ENCODE measurements around the gene ATP6V0A4.
"Not testable (repeated sequence)": the region's sequence is repeated elsewhere in the genome, so short reads cannot be mapped to it uniquely, and the experiment has no call there.

Gene ATP6V0A4

DNA sequence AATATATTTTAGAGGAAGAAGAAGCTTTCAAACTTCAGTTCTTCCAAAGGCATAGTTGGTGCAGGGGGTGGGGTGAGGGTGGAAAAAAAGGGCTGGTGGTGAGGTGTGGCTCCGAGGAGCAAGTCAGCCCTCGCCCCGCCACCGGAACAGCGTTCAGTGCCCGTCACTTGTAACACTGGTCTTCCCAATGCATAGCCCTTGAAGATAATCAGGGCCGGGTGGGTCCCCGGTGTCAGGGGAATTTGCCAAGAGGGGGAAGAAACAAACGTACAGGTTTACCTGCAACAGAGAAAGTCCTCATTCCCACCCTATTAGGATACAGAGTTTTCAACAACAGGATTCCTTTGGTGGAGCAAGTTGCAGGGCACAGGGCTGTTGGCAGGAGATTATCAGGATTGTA, 98.3 kb downstream of the ATP6V0A4 start:
- no peak for DNase-seq (ENCODE audit: low spot score)

DNA sequence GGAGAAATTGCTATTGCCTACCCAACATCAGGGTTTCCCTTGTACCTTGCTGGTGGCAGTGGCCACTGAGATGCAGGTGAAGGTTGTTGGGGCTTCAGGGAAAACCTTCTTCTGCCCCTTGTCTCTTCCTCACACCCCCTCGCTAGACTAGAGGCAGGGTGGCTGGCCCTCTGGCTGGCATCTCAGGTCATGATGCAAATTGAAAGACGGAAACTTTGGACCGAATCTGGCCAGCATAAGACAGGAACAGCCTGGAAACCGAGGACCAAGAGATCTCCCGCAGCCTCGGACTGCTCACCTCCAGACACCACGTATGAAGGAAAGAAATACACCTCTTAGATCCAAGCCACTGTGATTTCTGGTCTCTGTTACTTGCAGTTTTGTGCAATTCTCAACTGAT, 99.7 kb downstream of the ATP6V0A4 start:
- DNase-seq (ENCODE audit: low spot score) = no peak

- no peak for DNase-seq (ENCODE audit: low spot score)
Observed at GRCh38 chr7:138697535-138698182, 100.3 kb downstream of the ATP6V0A4 start.

DNA sequence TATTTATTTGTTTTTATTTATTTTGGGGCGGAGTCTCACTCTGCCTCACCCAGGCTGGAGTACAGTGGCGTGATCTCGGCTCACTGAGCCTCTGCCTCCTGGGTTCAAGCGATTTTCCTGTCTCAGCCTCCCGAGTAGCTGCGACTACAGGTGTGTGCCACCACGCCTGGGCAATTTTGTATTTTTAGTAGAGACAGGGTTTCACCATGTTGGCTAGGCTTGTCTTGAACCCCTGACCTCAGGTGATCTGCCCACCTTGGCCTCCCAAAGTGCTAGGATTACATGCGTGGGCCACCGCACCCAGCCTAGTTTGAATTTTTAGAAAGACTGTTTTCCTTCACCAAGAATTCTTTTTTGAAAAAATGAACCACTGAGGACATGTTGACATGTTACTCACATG, 102.2 kb downstream of the ATP6V0A4 start:
- not testable (repeated sequence) for DNase-seq (ENCODE audit: low spot score)

DNA sequence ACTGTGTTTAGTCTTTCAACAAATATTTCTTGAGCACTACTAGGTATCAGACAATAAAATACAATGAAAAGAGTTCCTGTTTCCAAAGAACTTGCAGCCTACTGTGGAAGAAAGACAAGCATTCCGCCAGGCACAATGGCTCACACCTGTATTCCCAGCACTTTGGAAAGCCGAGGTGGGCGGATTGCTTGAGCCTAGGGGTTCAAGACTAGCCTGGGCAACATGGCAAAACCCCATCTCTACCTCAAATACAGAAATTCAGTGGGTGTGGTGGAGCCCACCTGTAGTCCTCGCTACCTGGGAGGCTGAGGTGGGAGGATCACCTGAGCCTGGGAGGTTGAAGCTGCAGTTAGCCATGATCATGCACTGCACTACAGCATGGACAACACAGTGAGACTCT, 102.9 kb downstream of the ATP6V0A4 start:
- no peak for DNase-seq (ENCODE audit: low spot score)

GRCh38 chr7:138691178-138691577, 106.8 kb downstream of the ATP6V0A4 start:
- DNase-seq (ENCODE audit: low spot score) = no peak

DNA sequence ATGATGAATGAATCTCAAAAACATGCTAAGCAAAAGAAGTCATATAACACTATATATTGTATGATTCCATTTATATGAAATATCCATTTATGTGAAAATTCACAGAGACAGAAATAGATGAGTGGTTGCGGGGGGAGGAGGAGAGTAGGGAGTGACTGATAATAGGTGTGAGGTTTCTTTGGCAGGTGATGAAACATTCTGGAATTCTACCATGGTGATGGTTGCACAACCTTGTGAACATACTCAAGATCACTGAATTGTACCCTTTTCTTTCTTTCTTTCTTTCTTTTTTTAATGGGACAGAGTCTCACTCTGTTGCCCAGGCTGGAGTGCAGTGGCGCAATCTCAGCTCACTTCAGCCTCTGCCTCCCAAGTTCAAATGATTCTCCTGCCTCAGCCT, 107.5 kb downstream of the ATP6V0A4 start:
- no peak for DNase-seq (ENCODE audit: low spot score)

DNA sequence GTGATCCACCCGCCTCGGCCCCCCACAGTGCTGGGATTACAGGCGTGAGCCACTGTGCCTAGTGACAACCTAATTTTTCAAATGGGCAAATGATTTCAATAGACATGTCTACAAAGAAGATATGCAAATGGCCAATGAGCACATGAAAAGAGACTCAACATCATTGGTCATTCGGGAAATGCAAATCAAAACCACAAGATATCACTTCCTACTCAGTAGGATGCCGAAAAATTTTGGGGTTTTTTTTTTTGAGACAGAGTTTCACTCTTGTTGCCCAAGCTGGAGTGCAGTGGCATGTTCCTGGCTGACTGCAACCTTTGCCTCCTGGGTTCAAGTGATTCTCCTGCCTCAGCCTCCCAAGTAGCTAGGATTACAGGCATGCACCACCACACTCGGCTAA, 110.0 kb downstream of the ATP6V0A4 start:
- DNase-seq (ENCODE audit: low spot score) = not testable (repeated sequence)

- no peak for DNase-seq (ENCODE audit: low spot score)
Observed at GRCh38 chr7:138684340-138684739, 113.7 kb downstream of the ATP6V0A4 start.

- no peak for DNase-seq (ENCODE audit: low spot score)
Observed at GRCh38 chr7:138679793-138680192, 118.2 kb downstream of the ATP6V0A4 start.

DNA sequence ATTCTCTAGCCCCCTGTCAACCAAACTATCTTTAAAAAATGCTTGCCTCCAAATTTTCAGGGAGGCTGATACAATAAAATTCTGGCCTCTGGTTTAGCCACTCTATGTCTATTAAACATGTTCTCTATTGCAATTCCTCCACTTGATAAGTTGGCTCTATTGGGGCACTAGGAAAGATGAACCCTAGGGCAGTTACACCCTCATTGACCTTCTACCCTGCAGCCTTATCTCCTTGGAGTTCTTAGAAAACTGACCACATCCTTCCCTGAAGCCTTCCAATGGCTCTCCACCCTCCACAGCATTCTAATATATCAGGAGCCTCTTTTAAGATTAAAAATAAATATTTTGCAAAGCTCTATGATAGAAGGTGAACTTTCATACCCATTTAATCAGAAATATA, 127.4 kb downstream of the ATP6V0A4 start:
- no peak for DNase-seq (ENCODE audit: low spot score)

DNA sequence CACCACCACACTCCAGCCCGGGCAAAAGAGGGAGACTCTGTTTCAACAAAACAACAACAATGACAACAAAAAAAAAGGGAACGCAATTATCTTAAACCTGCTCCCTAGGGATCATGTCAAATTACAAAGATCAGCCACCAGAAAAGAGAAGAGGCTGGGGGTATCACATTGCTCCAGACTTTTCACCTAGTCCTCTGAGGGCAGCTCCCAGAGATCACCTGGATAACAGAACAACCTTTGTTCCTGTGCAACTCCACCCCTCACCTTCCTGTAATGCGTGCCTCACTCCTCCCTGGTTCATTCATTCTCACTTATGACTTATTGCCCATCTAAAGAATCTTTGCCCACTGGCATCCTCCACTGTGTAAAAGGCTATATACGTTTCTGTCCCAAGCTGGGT, 128.6 kb downstream of the ATP6V0A4 start:
- no peak for DNase-seq (ENCODE audit: low spot score)

DNA sequence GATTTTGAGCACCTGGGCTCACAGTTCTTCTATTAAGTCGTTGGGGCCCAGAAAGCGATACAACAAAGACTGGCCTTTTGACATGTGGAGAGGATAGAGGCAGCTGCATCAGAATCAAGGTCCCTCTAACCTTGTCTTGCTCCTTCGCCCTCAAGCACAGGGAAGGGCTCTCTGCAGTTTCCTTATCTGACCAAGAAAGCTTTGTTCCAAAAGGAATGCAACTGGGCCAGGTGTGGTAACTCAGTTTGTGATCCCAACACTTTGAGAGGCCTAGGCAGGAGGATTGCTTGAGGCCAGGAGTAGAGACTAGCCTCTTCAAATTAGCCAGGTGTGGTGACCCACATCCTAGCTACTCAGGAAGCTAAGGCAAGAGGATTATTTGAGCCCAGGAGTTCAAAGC, 129.1 kb downstream of the ATP6V0A4 start:
- no peak for DNase-seq (ENCODE audit: low spot score)

DNA sequence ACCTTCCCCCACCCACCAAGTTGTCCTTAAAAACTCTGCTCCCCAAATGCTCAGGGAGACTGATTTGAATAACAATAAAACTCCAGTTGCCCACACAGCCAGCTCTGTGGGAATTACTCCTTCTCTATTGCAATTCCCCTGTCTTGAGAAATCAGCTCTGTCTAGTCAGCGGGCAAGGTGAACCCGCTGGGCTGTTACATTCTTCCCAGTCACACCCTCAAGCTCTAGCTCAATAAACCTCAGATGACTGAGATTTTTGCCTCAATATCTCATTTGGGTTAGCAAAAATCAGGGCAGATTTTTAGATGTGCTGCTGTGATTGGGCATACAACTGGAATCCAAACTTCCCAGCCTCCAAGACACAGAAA, 129.8 kb downstream of the ATP6V0A4 start:
- no peak for DNase-seq (ENCODE audit: low spot score)

- no peak for DNase-seq (ENCODE audit: low spot score)
Observed at GRCh38 chr7:138667535-138668228, 130.3 kb downstream of the ATP6V0A4 start.

DNA sequence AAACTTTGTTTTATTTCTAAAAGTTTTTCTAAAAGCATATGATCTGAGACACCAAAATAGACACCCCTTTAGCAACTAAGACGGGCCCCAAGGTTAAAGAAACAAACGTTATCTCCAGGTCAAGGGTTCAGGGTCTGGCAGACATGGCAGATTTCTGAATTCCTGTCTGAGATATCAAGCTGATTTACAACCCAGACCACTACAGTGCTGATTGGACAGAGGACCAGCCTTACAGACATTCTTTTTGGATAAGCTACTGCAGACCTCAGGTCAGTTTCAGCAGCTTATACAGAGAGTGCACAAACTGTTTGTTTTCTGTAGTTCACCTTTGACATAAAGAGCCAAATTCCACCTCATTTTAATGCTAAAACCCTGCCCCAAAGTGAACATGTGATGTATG, 131.6 kb downstream of the ATP6V0A4 start:
- DNase-seq (ENCODE audit: low spot score) = no peak

DNA sequence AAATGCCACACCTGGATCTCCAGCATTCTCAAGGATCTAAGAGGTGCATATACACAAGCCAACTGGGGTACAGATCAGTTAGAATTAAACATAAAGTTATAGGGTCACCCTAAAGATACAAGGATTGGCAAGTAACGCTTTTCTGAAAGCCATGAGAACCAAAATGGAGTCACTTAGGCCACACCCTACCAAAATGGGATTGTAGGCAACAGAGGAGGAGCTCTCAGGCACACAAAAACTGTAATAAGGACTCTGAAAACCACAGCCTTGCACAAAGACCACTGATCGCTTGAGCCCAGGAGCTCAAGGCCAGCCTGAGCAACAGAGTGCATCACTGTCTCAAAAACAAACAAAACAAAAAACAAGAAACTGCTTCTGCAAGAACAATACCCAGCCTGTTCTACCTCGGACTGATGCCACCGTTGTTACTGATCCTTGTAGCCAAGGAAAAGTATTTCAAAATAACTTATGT, 132.3 kb downstream of the ATP6V0A4 start:
- no peak for DNase-seq (ENCODE audit: low spot score)

DNA sequence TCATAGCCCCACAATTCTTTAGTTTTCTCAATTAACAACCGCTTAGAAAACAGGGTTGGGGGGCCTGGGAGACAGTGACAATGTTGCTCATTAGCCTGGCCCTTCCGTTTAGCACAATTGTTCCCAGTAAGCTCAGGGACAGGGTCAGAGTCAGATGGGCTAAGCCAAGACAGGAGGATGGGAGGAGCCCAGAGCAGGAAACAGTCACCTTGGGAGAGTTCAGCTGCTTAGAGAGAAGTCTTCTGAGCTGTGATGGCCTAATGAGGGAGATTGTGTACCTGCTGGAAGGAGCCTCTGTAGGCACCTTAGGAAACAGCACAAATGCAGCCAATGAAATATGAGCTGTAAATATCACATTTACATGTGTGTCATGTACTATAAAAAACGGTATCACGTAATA, 132.7 kb downstream of the ATP6V0A4 start:
- DNase-seq (ENCODE audit: low spot score) = no peak

GRCh38 chr7:138663725-138664710, 134.0 kb downstream of the ATP6V0A4 start:
- DNase-seq (ENCODE audit: low spot score) = peak; percentile 51

GRCh38 chr7:138662991-138663320, 135.0 kb downstream of the ATP6V0A4 start:
- DNase-seq (ENCODE audit: low spot score) = no peak

- no peak for DNase-seq (ENCODE audit: low spot score)
Observed at GRCh38 chr7:138662076-138662990, 135.7 kb downstream of the ATP6V0A4 start.
